GM18868 (cell line): ENCODE data around the gene NKX2-8.

Experiments used
- ATAC-seq: cut with Tn5 transposase; IDR thresholded peaks from one replicate; pipeline ENCODE4 v1.9.1; 2021; ENCODE audit warnings: mild to moderate bottlenecking, moderate library complexity; ENCODE audit not compliant: unreplicated experiment

NKX2-8 gene

GRCh38 chr14:36582011-36582873 is at the start of gene NKX2-8:
Gene NKX2-8 (minus strand): TSS chr14:36582614. CDS start chr14:36582389, 225 bp downstream.
- ATAC-seq, result no peak

- no peak for ATAC-seq
Measured at GRCh38 chr14:36627981-36628380, 45.6 kb upstream of the NKX2-8 start.

- ATAC-seq, result peak; percentile 65
Measured at GRCh38 chr14:36626151-36626550, 43.7 kb upstream of the NKX2-8 start.

GRCh38 chr14:36625436-36625835 is 43.0 kb upstream of the NKX2-8 start:
- ATAC-seq, result no peak

GRCh38 chr14:36625014-36625413 is 42.6 kb upstream of the NKX2-8 start:
- ATAC-seq, result no peak

GRCh38 chr14:36619853-36620252 is 37.4 kb upstream of the NKX2-8 start:
- no peak for ATAC-seq

GRCh38 chr14:36619131-36619530 is 36.7 kb upstream of the NKX2-8 start:
- no peak for ATAC-seq

- no peak for ATAC-seq
Measured at GRCh38 chr14:36618641-36619040, 36.2 kb upstream of the NKX2-8 start.

GRCh38 chr14:36617824-36618223 is 35.4 kb upstream of the NKX2-8 start:
- ATAC-seq, result no peak

GRCh38 chr14:36605506-36605857 is 23.1 kb upstream of the NKX2-8 start:
- no peak for ATAC-seq

GRCh38 chr14:36604757-36605505 is 22.5 kb upstream of the NKX2-8 start:
- peak; percentile 95 for ATAC-seq

GRCh38 chr14:36600431-36600830 is 18.0 kb upstream of the NKX2-8 start:
- ATAC-seq, result no peak

- no peak for ATAC-seq
Measured at GRCh38 chr14:36591482-36591881, 9.1 kb upstream of the NKX2-8 start.

GRCh38 chr14:36588788-36589187 is 6.4 kb upstream of the NKX2-8 start:
- ATAC-seq, result no peak

GRCh38 chr14:36588119-36588518 is 5.7 kb upstream of the NKX2-8 start:
- peak; percentile 44 for ATAC-seq

- no peak for ATAC-seq
Measured at GRCh38 chr14:36585100-36585499, 2.7 kb upstream of the NKX2-8 start.

- ATAC-seq, result no peak
Measured at GRCh38 chr14:36583893-36584811, 1.7 kb upstream of the NKX2-8 start.

GRCh38 chr14:36583242-36583892 is 953 bp upstream of the NKX2-8 start:
- ATAC-seq, result no peak

- ATAC-seq, result no peak
Measured at GRCh38 chr14:36582874-36583241, 444 bp upstream of the NKX2-8 start.
